ENCODE results near the gene PSIP1. TPM values are rescaled to one million over a fixed set of nuclear protein-coding genes. Genes with fewer than 3 reads are reported as not detected.

The PSIP1 gene
- total and polyA plus RNA-seq, 2 donors (not counting 1 experiment from before 2014, with no cell fraction given), result 19.7 to 124 TPM

- ATAC-seq (ENCODE audit: low read depth) (no peak), DNase-seq (no peak)
- Histone ChIP-seq H3K27ac (ENCODE audit: low read length in 2 of 2) (no peak overlapping the region), H3K79me2 (ENCODE audit: control insufficient read depth, insufficient read depth, low read length) (no peaks in the 10 kb centered on the region), H3K36me3 (replicated peaks in 1 of 2; ENCODE audit: control extremely low read depth in 1 of 2, control insufficient read depth in 1 of 2, extremely low read depth in 1 of 2, insufficient read depth in 2 of 2, low read length in 1 of 2) (no peaks in the 10 kb centered on the region), H3K9ac (ENCODE audit: low read length) (no peak overlapping the region), H4K20me1 (ENCODE audit: control insufficient read depth, insufficient read depth, low read length, poor library complexity, severe bottlenecking) (no peaks in the 10 kb centered on the region), H3K9me3 (ENCODE audit: control extremely low read depth in 1 of 3, control insufficient read depth in 2 of 3, insufficient read depth in 1 of 3, low read length in 2 of 3) (no peaks in the 10 kb centered on the region), H3K27me3 (replicated peaks in 1 of 4; ENCODE audit: control extremely low read depth in 1 of 4, control insufficient read depth in 3 of 4, insufficient read depth in 4 of 4, low read length in 3 of 4) (no peaks in the 10 kb centered on the region), H3K4me1 (ENCODE audit: control insufficient read depth in 2 of 2, insufficient read depth in 2 of 2, low read length in 2 of 2) (no peaks in the 10 kb centered on the region), H3K4me3 (ENCODE audit: control extremely low read depth in 1 of 5, extremely low read depth in 1 of 5, insufficient read depth in 1 of 5, low read depth in 2 of 5, low read length in 4 of 5) (no peak overlapping the region), H2AFZ (ENCODE audit: insufficient read depth, low read depth, low read length, poor library complexity, severe bottlenecking) (no peak overlapping the region), H3K4me2 (replicated peaks; ENCODE audit: low read depth, low read length, poor library complexity, severe bottlenecking) (no peak overlapping the region)
- intact Hi-C loops (cut with micrococcal nuclease), result no loop called here
- Mint-ChIP-seq H3K4me3 (no peak overlapping the region), H3K4me1 (no peaks in the 10 kb centered on the region), H3K27me3 (no peaks in the 10 kb centered on the region), H3K9me3 (ENCODE audit: insufficient read depth) (no peaks in the 10 kb centered on the region), H3K27ac (no peak overlapping the region)
- 100% methylated on average over 1 of the region's 2 CpGs for WGBS (ENCODE audit: insufficient coverage)
- ChIA-PET POLR2A (no interaction called here), CTCF (interaction anchor here (0.7 to 1.6 kb wide), 2 partner anchors 32 to 64 kb away, joined by 3 to 4 read pairs; partner anchors contain the start of gene PSIP1)
- TF ChIP-seq EZH2 (IDR thresholded peaks at IDR 0.05; ENCODE audit: borderline replicate concordance, insufficient read depth, low read depth, low read length, poor library complexity, severe bottlenecking), result no peak
- no peak for TF ChIP-seq CTCF (IDR thresholded peaks at IDR 0.05)
These were observed 31.9 kb upstream of the PSIP1 start for GRCh38 chr9:15542624-15543023.

- H3K9ac ChIP-seq (ENCODE audit: low read length), result no peak overlapping the region
- ChIA-PET CTCF (interaction anchor here (1.6 to 1.7 kb wide), 2 partner anchors 9 to 65 kb away, joined by 4 to 5 read pairs; no protein-coding TSS in a partner anchor), POLR2A (no interaction called here)
- H3K9me3 ChIP-seq (ENCODE audit: control extremely low read depth in 1 of 3, control insufficient read depth in 2 of 3, insufficient read depth in 1 of 3, low read length in 2 of 3), result no peaks in the 10 kb centered on the region
- no peaks in the 10 kb centered on the region for H3K9me3 Mint-ChIP-seq (ENCODE audit: insufficient read depth)
- intact Hi-C loops (cut with micrococcal nuclease), result no loop called here
- no peak overlapping the region for H2AFZ ChIP-seq (ENCODE audit: insufficient read depth, low read depth, low read length, poor library complexity, severe bottlenecking)
- DNase-seq (no peak), ATAC-seq (ENCODE audit: low read depth) (no peak)
- no peak overlapping the region for H3K27ac ChIP-seq (ENCODE audit: low read length in 2 of 2)
- H3K27me3 Mint-ChIP-seq, result no peaks in the 10 kb centered on the region
- no peak for TF ChIP-seq CTCF (IDR thresholded peaks at IDR 0.05)
- TF ChIP-seq EZH2 (IDR thresholded peaks at IDR 0.05; ENCODE audit: borderline replicate concordance, insufficient read depth, low read depth, low read length, poor library complexity, severe bottlenecking), result no peak
- H3K79me2 ChIP-seq (ENCODE audit: control insufficient read depth, insufficient read depth, low read length), result no peaks in the 10 kb centered on the region
- WGBS (ENCODE audit: insufficient coverage), result 100% methylated on average over 1 of the region's 2 CpGs
- no peaks in the 10 kb centered on the region for H3K4me1 Mint-ChIP-seq
- H3K36me3 ChIP-seq (replicated peaks in 1 of 2; ENCODE audit: control extremely low read depth in 1 of 2, control insufficient read depth in 1 of 2, extremely low read depth in 1 of 2, insufficient read depth in 2 of 2, low read length in 1 of 2), result no peaks in the 10 kb centered on the region
- H3K27ac Mint-ChIP-seq, result no peak overlapping the region
- H3K4me3 Mint-ChIP-seq, result no peak overlapping the region
- no peaks in the 10 kb centered on the region for H3K4me1 ChIP-seq (ENCODE audit: control insufficient read depth in 2 of 2, insufficient read depth in 2 of 2, low read length in 2 of 2)
- H3K27me3 ChIP-seq (replicated peaks in 1 of 4; ENCODE audit: control extremely low read depth in 1 of 4, control insufficient read depth in 3 of 4, insufficient read depth in 4 of 4, low read length in 3 of 4), result no peaks in the 10 kb centered on the region
- H4K20me1 ChIP-seq (ENCODE audit: control insufficient read depth, insufficient read depth, low read length, poor library complexity, severe bottlenecking), result no peaks in the 10 kb centered on the region
- H3K4me2 ChIP-seq (replicated peaks; ENCODE audit: low read depth, low read length, poor library complexity, severe bottlenecking), result no peak overlapping the region
- no peak overlapping the region for H3K4me3 ChIP-seq (ENCODE audit: control extremely low read depth in 1 of 5, extremely low read depth in 1 of 5, insufficient read depth in 1 of 5, low read depth in 2 of 5, low read length in 4 of 5)
These were observed 31.1 kb upstream of the PSIP1 start for GRCh38 chr9:15541872-15542271.

All from B cell (primary cell).